ENCODE measurements around the gene PSORS1C1. TPM values are rescaled to one million over a fixed set of nuclear protein-coding genes. Genes with fewer than 3 reads are reported as not detected.

Gene PSORS1C1
- total and polyA plus RNA-seq, 7 donors: 0.03 to 0.47 (median 0.07) TPM; not detected in 1

GRCh38 chr6:31087494-31088089 is 27.0 kb upstream of the PSORS1C1 start:
- intact Hi-C loops (cut with DNase I): loop anchor here (2.0 to 10.0 kb wide), 6 partner anchors 173 to 545 kb away; partner anchors contain the start of genes FLOT1 (in 1 of the 2), IER3 (in 1 of the 2), PPP1R18 (in 1 of the 2) and VARS2 (in 1 of the 2)
- H3K27ac ChIP-seq: peak overlapping the region; percentile 31
- peak; percentile 89 to 97 (median 94) for ATAC-seq
- TF ChIP-seq, protein P1, sequence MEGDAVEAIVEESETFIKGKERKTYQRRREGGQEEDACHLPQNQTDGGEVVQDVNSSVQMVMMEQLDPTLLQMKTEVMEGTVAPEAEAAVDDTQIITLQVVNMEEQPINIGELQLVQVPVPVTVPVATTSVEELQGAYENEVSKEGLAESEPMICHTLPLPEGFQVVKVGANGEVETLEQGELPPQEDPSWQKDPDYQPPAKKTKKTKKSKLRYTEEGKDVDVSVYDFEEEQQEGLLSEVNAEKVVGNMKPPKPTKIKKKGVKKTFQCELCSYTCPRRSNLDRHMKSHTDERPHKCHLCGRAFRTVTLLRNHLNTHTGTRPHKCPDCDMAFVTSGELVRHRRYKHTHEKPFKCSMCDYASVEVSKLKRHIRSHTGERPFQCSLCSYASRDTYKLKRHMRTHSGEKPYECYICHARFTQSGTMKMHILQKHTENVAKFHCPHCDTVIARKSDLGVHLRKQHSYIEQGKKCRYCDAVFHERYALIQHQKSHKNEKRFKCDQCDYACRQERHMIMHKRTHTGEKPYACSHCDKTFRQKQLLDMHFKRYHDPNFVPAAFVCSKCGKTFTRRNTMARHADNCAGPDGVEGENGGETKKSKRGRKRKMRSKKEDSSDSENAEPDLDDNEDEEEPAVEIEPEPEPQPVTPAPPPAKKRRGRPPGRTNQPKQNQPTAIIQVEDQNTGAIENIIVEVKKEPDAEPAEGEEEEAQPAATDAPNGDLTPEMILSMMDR (IDR thresholded peaks at IDR 0.05): peak; percentile 86
- H3K4me1 ChIP-seq: peaks cover 17% of the 10 kb centered on the region
- no peaks in the 10 kb centered on the region for H3K36me3 ChIP-seq (ENCODE audit: insufficient read depth in 1 of 2, low read depth in 1 of 2)
- no peaks in the 10 kb centered on the region for H3K27me3 ChIP-seq (ENCODE audit: insufficient read depth in 3 of 3, low read length in 2 of 3)
- no peak overlapping the region for H3K4me3 ChIP-seq
- WGBS, 3 donors: 11 to 14% (median 12%) methylated on average over 14 of the region's 14 CpGs
- DNase-seq: peak; percentile 81 to 85
- H3K9me3 ChIP-seq: no peaks in the 10 kb centered on the region

GRCh38 chr6:31090275-31090972 is 24.2 kb upstream of the PSORS1C1 start:
- H3K9me3 ChIP-seq: no peaks in the 10 kb centered on the region
- H3K4me1 ChIP-seq: peaks cover 16% of the 10 kb centered on the region
- no peak overlapping the region for H3K4me3 ChIP-seq
- H3K27me3 ChIP-seq (ENCODE audit: insufficient read depth in 3 of 3, low read length in 2 of 3): no peaks in the 10 kb centered on the region
- WGBS, 3 donors: 94 to 97% (median 95%) methylated on average over 3 of the region's 3 CpGs
- DNase-seq (no peak), ATAC-seq (no peak)
- no peak overlapping the region for H3K27ac ChIP-seq
- intact Hi-C loops (cut with DNase I): no loop called here
- H3K36me3 ChIP-seq (ENCODE audit: insufficient read depth in 1 of 2, low read depth in 1 of 2): no peaks in the 10 kb centered on the region
- TF ChIP-seq, protein P1 (IDR thresholded peaks at IDR 0.05): no peak

GRCh38 chr6:31090973-31091364 is 23.6 kb upstream of the PSORS1C1 start:
- no peaks in the 10 kb centered on the region for H3K9me3 ChIP-seq
- no peak for ATAC-seq
- H3K4me1 ChIP-seq: peaks cover 16% of the 10 kb centered on the region
- TF ChIP-seq, protein P1 (IDR thresholded peaks at IDR 0.05): no peak
- intact Hi-C loops (cut with DNase I): no loop called here
- H3K27ac ChIP-seq: no peak overlapping the region
- no peak overlapping the region for H3K4me3 ChIP-seq
- DNase-seq: no peak
- no peaks in the 10 kb centered on the region for H3K36me3 ChIP-seq (ENCODE audit: insufficient read depth in 1 of 2, low read depth in 1 of 2)
- 91 to 97% (median 95%) methylated on average over 6 of the region's 6 CpGs for WGBS, 3 donors
- H3K27me3 ChIP-seq (ENCODE audit: insufficient read depth in 3 of 3, low read length in 2 of 3): no peaks in the 10 kb centered on the region

GRCh38 chr6:31091680-31092079 is 22.9 kb upstream of the PSORS1C1 start:
- WGBS, 3 donors: 41 to 71% (median 42%) methylated on average over 3 of the region's 3 CpGs
- TF ChIP-seq, protein P1 (IDR thresholded peaks at IDR 0.05): no peak
- H3K4me3 ChIP-seq: no peak overlapping the region
- intact Hi-C loops (cut with DNase I): no loop called here
- no peaks in the 10 kb centered on the region for H3K27me3 ChIP-seq (ENCODE audit: insufficient read depth in 3 of 3, low read length in 2 of 3)
- DNase-seq: no peak
- H3K27ac ChIP-seq: no peak overlapping the region
- no peak for ATAC-seq
- H3K9me3 ChIP-seq: no peaks in the 10 kb centered on the region
- peaks cover 16% of the 10 kb centered on the region for H3K4me1 ChIP-seq
- no peaks in the 10 kb centered on the region for H3K36me3 ChIP-seq (ENCODE audit: insufficient read depth in 1 of 2, low read depth in 1 of 2)

Measured in psoas muscle (tissue), 8 donors.